Activated gamma-delta T cell (primary cell): ENCODE data around the gene ZNF592.

Source experiments
- DNase-seq: peaks from one replicate; lab custom pipeline; 2025; lab: John Stamatoyannopoulos, UW

The ZNF592 gene

DNA sequence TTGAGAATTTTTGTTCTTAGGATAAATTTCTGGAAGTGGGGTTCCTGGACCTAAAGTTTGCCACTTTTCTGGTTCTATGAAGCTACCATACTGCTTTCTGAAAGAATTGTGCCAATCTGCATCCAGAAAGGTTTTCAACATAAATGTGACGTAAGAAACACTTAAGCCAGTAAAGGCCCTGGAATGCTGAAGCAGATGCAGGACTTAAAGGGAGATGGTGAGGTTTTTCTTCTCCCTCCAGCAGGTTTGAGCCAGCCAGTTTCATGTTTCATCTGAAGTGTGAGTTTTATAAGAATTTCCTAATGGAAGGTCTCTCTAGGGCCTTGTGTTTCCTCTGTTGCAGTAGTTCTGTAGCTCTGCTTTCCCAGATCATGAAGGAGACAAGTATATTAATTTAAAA, 33.1 kb downstream of the ZNF592 start:
- DNase-seq, result no peak

DNA sequence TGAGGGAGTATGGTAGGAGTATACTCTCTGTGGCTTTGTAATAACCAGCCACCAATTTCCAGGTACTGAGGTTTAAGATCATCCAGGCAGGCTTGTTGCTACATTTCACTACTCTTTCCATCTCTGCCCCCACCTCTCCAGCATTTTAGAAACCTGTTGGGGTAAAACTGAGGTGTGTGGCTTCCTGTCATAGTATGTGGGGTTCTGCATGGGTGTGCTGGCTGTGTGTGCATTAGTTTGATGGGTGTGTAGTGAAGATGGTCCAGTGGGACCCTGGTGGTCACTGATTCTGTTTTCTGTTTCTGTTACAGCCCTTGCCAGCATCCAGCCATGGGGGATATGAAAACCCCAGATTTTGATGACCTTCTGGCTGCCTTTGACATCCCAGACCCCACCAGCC, 34.0 kb downstream of the ZNF592 start:
- no peak for DNase-seq

DNA sequence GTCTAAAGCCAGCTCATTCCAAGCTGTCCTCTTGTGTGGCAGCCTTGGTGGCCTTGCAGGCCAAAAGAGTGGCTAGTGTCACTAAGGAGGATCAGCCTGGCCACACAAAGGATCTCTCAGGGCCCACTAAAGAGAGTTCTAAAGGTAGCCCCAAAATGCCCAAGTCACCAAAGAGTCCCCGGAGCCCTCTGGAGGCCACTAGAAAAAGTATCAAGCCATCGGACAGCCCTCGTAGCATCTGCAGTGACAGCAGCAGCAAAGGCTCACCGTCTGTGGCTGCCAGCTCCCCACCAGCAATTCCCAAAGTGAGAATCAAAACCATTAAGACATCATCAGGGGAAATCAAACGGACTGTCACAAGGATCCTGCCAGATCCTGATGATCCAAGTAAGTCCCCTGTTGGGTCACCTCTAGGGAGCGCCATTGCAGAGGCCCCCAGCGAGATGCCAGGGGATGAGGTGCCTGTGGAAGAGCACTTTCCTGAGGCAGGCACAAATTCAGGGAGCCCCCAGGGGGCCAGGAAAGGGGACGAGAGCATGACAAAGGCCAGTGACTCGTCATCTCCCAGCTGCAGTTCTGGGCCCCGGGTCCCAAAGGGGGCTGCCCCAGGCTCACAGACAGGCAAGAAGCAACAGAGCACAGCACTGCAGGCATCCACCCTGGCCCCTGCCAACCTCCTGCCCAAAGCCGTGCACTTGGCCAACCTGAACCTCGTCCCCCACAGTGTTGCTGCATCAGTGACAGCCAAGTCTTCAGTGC, 35.3 kb downstream of the ZNF592 start:
- DNase-seq, result no peak

DNA sequence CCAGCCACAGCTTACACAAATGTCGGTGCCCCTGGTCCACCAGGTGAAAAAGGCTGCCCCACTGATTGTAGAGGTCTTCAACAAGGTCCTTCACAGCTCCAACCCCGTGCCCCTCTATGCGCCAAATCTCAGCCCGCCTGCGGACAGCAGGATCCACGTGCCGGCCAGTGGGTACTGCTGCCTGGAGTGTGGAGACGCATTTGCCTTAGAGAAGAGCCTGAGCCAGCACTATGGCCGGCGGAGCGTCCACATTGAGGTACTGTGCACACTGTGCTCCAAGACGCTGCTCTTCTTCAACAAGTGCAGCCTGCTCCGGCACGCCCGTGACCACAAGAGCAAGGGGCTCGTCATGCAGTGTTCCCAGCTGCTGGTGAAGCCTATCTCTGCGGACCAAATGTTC, 35.9 kb downstream of the ZNF592 start:
- no peak for DNase-seq

DNA sequence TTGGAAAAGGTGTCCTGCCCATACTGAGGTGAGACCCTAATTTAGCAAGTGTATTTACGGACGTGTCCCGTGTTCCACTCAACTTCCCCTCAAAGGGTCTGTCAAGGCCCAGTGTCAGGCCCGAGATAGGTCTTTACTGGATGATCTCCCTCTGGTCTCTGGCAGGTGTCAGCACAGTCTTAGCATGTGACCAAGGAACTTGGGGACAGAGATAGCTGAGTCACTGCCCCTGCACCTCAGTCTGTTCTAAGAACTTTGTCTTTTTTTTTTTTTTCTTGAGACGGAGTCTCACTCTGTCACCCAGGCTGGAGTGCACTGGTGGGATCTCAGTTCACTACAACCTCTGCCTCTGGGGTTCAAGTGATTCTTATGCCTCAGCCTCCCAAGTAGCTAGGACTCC, 36.7 kb downstream of the ZNF592 start:
- DNase-seq, result no peak

DNA sequence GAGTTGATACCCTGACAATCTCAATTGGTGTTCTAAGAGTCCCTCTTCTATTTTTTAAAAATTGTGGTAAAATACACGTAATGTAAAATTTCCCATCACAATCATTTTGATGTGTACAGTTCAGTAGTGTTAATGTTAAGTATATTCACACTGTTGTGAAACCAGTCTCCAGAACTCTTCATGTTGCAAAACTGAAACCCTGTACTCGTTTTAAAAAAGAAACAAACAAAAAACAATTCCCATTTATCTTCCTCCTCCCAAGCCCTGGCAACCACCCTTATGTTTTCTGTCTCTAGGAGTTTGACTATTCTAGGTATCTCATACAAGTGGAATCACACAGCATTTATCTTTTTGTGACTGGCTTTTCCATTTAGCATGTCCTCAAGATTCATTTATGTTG, 40.1 kb downstream of the ZNF592 start:
- DNase-seq, result no peak

DNA sequence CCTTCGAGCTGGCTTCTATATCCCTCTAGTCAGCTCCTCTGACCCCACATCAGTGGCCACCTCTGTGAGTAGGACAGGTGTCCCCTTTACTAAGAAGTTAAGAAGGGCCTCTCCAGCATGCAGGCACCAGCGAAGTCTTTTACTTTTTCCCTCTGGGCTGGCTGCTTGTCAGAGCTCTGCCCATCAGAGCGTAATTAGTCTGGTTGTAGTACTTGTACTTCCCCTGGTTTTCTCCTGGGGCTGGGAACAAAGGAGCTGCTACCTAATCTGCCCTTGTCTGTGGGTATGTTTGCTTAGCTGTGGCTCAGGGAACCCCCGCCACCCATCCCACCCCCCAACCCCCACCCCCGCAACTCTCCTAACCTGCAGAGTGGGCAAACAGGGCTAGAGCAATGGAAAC, 41.4 kb downstream of the ZNF592 start:
- DNase-seq, result no peak

DNA sequence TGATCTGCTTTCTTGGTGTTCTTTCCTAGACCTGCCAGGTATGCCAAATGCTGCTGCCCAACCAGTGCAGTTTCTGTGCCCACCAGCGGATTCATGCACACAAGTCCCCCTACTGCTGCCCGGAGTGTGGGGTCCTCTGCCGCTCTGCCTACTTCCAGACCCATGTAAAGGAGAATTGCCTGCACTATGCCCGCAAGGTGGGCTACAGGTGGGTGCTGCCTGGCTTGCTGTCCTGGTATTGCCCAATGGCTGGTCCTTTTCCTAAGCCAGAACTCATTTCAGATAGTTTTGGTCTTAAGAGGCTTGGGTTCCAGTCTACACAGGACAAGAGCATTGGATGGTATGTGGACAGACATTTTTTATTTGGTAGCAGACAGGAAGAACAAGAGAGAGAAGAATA, 42.3 kb downstream of the ZNF592 start:
- DNase-seq, result no peak

DNA sequence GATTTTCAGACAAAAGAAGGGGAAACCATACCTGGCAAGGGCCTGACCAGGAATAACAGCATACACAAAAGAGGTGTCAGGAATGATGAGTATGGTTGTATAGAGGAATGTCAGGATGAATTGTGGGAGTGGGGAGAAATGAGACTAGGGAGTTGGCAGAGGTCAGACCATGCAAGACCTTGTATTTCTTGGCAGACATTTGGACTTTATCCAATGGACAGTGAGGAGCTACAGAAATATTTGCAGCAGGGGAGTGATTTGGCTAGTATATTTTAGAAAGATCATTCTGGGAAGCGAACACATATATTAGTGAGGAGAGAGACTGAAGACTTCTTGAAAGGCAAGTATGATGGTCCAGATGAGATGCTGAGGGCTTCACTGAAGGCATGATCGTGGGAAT, 43.4 kb downstream of the ZNF592 start:
- DNase-seq, result no peak

DNA sequence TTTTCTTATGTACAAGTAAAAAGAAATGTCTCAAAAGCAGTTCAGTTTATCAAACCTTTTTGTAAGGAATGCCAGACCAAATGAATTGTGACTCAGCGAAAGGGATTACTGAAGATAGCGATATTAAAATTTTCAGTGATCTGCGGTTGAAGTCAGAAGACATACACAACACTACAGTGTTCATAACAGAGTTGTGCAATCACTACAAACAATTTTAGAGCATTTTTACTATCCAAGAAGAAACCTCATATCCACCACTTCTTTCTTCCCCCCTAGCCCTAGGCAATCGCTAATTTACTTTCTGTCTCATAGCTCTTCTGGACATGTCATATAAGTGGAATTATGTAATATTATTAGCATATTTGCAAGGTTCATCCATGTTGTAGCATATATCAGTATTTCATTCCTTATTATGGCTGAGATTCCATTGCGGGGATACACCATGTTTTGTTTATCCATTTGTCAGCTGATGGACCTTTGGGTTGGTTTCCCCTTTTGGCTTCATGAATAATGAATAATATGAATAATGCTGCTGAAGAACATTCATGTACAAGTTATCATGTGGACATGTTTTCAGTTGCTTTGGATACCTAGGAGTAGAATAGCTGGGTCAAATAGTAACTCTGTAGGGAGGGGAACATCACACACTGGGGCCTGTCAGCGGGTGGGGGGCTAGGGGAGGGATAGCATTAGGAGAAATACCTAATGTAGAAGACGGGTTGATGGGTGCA, 45.2 kb downstream of the ZNF592 start:
- DNase-seq, result no peak

DNA sequence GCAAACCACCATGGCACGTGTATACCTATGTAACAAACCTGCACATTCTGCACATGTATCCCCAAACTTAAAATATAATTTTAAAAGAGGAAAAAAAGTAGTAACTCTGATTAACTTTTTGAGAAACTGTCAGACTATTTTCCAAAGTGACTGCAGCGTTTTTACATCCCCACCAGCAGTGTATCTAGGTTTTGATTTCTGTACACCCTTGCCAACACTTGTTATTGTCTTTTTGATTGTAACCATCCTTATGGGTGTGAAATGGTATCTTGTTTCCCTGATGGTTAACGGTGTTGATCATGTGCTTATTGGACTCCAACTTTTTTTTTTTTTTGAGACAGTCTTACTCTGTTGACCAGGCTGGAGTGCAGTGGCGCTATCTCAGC, 45.8 kb downstream of the ZNF592 start:
- no peak for DNase-seq

DNA sequence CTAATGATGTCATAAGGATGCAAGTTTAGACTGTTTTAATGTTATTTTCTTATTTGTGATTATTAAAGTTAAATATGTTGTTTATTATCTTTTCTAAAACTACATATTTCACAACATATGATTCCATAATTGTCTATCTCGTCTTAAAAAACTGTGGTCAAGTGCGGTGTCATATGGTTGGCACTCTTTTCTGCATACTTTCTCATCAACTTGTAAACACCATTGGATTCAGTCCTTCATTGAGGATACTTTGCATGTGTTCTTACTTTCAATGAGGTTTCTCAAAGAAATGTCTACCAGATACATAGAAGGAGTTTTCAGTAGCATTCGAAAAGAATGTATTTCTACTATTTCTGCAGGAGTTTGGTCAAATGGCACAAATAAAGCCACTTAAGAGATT, 46.8 kb downstream of the ZNF592 start:
- DNase-seq, result no peak

DNA sequence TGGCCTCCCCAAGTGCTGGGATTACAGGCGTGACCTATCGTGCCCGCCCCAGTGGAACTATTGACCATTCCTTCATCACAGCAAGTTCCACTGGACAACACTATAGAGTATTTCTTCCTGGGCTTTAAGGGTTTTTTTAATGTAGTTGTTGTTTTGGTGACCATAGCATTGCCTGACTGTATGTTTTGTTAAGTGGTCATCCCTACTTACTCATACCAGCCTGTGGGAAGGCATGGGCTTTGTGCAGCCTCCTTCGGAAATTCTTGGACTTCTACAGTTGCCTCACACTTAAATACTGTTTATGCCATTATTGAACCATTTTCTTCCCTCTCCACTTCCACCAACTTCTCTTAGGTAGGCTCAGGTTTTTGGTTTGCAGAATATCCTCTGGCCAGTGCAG, 48.8 kb downstream of the ZNF592 start:
- no peak for DNase-seq

DNA sequence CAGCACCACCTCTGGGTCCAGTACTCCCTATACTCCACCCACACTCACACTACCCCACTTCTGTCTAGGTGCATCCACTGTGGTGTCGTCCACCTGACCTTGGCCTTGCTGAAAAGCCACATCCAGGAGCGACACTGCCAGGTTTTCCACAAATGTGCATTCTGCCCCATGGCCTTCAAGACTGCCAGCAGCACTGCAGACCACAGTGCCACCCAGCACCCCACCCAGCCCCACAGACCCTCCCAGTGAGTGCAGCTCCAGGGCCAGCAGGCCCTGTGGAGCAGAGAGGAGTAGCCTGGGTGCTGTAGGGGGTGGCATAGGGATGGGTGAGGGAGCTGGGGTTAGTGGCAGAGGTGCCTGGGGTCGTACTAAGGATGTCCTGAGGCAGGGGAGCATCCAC, 49.4 kb downstream of the ZNF592 start:
- DNase-seq, result no peak

DNA sequence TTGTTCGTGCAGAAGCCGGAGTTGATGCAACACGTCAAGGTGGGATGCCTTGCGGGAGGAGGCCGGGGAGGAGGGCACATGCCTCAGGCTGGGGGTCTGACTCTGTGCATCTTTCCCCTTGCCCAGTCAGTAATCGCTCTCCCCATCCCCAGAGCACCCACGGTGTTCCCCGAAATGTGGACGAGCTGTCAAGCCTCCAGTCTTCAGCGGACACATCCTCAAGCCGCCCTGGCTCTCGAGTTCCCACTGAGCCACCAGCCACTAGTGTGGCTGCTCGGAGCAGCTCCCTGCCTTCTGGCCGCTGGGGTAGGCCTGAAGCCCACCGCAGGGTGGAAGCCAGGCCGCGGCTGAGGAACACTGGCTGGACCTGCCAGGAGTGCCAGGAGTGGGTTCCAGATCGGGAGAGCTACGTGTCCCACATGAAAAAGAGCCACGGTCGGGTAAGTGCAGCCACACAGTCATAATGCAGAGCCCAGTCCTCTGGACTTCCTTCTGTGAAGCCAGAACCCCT, 50.1 kb downstream of the ZNF592 start:
- no peak for DNase-seq

DNA sequence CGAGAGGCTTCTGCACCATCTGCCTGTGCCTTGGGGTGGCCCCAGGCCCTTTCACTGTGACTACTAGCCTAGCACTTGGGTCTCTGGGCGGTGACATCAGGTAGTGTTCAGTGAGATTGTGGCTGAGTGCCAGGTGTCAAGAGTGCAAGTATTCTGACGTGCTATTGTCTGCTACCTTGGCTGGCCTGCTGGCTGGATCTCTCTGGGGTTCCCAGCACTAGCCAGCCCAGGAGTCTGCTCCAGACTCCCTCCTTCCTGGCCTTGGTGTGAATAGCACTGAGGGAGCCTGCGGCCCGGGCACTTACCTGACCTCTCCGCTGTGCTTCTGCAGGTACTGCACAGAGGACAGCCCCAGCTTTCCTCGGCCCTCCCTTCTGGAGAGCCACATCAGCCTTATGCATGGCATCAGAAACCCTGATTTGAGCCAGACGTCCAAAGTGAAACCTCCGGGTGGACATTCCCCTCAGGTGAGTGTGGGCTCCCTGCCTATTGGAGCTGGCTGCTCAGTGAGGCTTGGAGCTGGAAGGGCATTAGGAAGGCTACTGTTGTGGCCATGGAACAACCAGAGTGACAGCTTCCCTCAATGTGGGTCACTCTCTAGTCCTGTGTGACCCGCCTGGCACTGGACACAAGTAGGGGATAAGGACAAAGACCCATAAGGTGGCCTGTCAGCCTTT, 51.3 kb downstream of the ZNF592 start:
- no peak for DNase-seq

DNA sequence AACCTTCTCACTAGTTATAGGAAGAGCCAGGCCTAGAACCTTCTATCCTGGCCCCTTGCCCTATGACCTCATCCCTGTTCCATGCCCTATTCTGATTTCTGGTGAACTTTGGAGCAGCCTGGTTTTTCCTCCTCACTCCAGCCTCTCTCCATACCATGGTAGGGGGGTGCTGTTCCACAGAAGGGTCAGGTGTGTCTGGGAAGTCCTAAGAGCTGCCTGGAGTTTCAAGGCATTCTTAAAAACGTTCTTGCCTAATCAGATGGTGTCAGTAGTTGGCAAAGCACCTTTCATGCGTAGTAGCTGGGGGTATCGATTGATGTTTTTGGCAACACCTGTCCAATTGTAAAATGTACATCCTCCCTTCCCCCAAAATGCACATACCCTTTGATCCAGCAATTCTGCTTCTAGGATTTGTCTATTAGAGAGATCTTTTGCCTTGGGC, 52.0 kb downstream of the ZNF592 start:
- no peak for DNase-seq

DNA sequence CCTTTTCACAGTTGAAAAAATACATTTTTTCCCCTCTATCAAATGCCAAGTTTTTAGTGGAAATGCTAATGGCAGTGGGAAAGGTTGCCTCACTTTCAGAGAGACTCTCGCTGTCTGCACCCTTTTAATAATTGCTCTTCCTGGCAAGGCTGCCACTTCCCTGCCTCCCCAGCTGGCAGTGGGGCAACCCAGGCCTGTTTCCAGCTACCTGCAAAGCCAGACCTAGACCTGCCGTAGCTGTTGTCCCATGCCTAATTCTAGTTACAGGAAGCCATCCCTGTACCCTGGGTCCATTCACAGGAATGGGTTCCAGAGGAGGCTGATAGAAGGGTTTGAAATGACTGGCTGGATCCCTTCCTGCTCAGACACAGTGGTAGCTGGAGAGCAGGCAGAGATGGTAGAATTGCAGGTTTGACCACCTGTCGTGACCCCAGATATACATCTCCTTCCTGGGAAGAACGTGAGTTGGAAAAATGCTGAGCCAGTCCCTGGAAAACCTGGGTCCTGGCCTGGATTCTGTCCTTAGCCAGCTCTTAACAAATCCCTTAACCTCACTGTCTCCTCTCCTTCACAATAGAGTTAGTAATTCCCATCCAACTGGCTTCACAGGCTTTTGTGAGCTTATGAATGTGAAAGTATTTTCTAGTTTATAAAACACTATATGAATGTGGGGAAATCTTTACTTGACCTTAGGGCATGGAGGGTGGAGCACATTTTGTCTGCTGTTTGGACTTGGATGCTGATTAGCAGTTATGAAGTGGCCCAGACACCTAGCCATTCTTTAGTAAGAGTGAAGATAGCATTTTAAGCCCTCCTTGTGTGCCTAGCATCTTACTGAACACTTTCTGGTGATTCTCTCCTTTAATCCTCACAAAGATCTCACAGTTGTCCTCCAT, 55.9 kb downstream of the ZNF592 start:
- DNase-seq, result no peak

DNA sequence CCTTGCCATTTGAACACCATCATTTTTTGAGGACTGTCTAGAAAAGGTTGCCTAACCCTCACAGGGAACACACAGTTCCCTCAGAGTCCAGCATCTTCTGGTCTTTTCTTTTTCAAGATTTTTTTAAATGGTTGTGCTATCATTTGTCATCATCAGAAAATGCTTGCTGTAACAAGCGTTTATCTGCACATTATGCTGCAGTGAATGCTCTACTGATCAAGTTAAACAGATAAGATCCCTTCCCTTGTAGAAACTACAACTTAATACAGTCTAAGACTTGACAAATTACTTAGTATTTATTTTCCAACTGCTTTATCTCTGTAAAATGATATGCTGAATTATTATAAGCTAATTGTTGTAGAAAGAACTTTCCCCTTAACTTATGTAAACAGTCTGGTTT, 56.8 kb downstream of the ZNF592 start:
- DNase-seq, result no peak

DNA sequence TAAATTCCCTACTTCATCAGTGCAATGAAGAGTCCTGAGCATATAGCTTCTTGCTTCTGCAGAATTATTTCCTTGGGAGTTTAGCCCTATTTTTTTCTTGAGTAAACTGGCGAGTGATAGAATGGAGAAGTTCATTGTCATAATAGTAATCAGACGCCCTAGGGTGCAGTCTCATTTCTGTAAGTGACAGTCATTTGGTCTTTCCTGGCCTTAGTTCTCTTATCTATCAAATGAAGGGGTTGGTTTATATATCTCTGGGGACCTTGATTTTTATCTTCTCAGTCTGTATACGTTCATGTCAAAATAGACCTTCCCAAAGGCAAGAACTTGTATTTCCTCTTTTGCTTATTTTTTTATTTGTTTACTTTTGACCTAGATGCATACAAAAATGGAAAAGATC, 58.8 kb downstream of the ZNF592 start:
- DNase-seq, result no peak

DNA sequence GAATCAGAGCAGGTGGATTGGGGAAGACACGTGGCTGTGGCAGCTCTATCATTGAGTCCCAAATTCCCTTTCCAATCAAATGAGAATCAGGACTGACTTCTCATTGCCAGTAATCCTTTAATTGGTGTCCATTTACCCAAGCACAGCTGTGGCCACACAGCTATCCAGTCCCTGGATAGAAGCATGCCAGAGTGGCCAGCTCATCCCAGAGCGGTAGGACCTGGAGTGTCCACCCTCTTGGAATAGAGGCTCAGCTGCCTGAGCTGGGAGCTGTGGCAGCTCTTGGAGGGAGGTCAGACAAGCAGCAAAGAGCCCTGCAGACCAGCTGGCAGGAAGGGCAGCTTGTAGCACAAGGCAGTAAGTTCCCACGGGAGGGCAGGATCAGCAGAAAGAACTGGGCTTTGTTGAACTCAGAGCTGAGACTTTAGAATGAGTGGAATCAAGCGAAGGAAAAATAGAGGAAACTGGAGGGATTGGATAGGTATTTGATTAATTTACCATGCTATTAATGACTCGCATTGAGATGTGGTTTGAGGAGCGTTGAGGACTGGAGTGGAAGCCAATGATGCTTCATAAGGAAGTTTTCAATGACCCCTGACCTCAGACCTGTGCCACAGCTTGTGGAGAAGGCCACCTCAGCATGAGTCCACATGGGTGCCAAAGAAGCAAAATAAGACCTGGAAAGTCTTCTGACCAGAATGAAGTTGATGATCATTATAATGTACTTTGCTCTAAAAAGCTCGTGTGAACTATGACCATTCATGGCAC, 61.9 kb downstream of the ZNF592 start:
- no peak for DNase-seq
